ENCODE data around the gene TSPAN3. TPM values are rescaled to one million over a fixed set of nuclear protein-coding genes. Genes with fewer than 3 reads are reported as not detected.

Gene TSPAN3
- total RNA-seq, 2 donors from 2014 or later, result 215 to 256 TPM

GRCh38 chr15:76991741-76992645 lies 78.9 kb downstream of the TSPAN3 start:
- H3K9me3 ChIP-seq, result no peaks in the 10 kb centered on the region
- TF ChIP-seq CTCF (IDR thresholded peaks at IDR 0.05), result no peak
- ATAC-seq (ENCODE audit: insufficient number of reproducible peaks, low FRiP score, low read depth) (no peak), DNase-seq (ENCODE audit: low spot score) (no peak)
- H3K27me3 ChIP-seq (replicated peaks; ENCODE audit: insufficient read depth), result no peaks in the 10 kb centered on the region
- no peaks in the 10 kb centered on the region for H3K36me3 ChIP-seq
- peaks cover 20 to 28% of the 10 kb centered on the region in 2 donors for H3K4me1 ChIP-seq (ENCODE audit: control insufficient read depth in 1 of 2, low read depth in 2 of 2)
- H3K4me3 ChIP-seq, result no peak overlapping the region
- no peak overlapping the region for H3K27ac ChIP-seq

Other genes starting within 250 kb of the TSPAN3 start
- 10 to 100 TPM; 29.6 to 65.0 TPM for gene SCAPER, start 165.8 kb downstream of the TSPAN3 start, total RNA-seq
- gene RCN2, start 139.4 kb downstream of the TSPAN3 start, total RNA-seq, result 10 to 100 TPM; 51.4 to 66.9 TPM
- gene PSTPIP1, start 76.0 kb downstream of the TSPAN3 start, total RNA-seq, result 10 to 100 TPM; 24.5 to 24.8 TPM

Measured in thoracic aorta (tissue), 2 donors.